NCI-H510A (cell line): ENCODE results near the gene GPR4.

Experiments
- DNase-seq: peaks from one replicate; lab custom pipeline; 2025; lab: John Stamatoyannopoulos, UW

Gene GPR4

DNA sequence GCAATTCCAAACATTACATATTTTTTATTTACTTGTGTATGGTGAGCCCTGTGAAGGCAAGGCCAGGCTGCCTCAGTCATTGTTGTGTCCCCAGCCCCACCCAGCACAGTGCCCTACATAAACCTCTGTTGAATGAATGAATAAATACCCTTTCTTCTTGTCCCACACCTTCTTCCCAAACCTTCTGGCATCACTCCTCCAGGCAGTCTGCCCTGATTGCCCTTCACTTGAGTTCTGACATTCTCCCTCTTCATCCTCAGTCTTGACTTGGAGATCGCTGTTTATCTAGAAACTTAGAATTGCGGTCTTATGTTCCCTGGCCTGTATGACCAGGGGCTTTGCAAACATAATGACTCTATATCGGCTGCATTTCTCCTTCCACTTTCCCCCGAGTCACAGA lies 12.2 kb downstream of the GPR4 start:
- DNase-seq = no peak

GRCh38 chr19:45587873-45588272 lies 14.1 kb downstream of the GPR4 start:
- no peak for DNase-seq

DNA sequence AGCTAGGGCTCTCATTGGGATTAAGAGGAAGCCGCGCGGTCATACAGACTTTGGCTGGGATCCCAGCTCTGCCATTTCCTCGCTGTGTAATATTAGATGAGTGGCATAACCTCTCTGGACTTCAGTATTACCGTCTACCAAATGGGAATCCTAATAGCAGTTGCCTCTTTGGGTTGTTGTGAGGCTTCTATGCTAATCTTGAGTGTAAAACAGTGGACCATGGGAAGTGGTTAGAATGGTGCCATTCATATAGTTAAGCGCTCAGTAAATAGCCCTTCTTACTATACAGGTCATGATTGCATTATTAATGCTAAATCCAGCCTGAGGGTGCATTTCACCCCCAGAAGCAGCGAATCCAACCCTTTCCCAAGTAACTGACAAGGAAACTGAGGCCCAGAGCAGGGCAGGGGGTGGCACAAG lies 16.8 kb downstream of the GPR4 start:
- DNase-seq = no peak

DNA sequence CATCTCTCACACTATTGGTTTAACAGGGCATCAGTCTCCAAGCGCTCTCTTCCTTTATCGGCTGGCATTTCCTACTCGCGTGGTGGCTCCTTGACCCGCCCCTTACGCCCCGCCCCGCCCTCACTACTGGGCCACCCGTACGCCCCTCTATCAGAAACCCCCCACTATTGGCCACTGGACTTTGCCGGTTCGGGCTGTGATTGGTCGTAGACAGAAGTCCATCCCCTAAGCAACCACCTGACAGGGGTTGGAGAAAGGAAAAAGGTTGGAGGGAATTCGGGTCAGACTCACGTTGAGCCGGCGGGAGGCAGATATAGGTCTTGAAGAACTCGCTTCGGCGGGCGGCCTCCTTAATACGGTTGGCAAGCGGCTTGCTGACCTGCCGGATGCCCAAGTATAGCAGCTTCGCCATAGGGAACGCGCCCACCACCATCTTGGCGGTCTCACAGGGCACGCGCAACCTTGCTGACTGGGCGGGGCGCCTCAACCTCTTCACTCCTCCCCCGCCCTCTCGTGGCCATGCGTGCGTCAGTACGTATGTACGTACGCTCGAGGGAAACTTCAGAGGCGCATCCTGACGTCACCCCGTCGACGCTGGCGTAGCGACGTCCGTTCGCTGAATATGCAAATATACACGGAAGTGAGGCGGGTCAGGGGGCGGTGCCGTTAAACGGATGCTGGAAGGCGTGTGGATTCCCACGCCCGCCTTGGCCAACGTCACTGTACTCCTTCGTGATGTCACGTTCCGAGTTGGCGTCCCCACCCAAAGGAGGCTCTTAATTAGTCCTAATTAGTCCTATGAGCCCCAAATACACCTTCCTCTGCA lies 17.5 kb downstream of the GPR4 start, which contains the start of gene OPA3:
Gene OPA3 (minus strand): TSS at position 471 of the 826 bp plus-strand sequence. CDS start 38 bp downstream, at position 433.
- peak; percentile 100 for DNase-seq

GRCh38 chr19:45581576-45581975 lies 20.4 kb downstream of the GPR4 start:
- no peak for DNase-seq

DNA sequence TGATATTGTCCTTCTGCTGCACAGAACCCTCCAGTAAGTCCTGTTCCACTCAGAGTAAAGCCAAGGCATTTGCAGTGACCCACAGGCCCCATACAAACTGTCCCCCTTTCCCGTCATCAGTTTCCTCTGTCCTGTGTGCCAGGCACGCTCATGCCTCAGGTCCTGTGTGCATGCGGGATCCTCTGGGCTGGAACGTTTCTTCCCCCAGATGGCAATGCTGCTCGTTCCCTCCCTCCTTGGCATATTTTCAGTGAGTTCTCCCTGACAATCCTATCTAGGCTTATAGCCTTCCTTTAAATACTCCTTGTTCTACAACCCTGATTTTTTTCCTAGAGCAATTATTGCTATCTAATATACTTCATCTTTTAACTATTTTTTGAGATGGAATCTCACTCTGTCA lies 23.2 kb downstream of the GPR4 start:
- DNase-seq = no peak

GRCh38 chr19:45577111-45577905 lies 24.7 kb downstream of the GPR4 start:
- DNase-seq = no peak

- no peak for DNase-seq
Measured at GRCh38 chr19:45576682-45577081, 25.3 kb downstream of the GPR4 start.

GRCh38 chr19:45575216-45575615 lies 26.8 kb downstream of the GPR4 start:
- no peak for DNase-seq

GRCh38 chr19:45574526-45574925 lies 27.5 kb downstream of the GPR4 start:
- no peak for DNase-seq

- DNase-seq = no peak
Measured at GRCh38 chr19:45571457-45572220, 30.4 kb downstream of the GPR4 start.

DNA sequence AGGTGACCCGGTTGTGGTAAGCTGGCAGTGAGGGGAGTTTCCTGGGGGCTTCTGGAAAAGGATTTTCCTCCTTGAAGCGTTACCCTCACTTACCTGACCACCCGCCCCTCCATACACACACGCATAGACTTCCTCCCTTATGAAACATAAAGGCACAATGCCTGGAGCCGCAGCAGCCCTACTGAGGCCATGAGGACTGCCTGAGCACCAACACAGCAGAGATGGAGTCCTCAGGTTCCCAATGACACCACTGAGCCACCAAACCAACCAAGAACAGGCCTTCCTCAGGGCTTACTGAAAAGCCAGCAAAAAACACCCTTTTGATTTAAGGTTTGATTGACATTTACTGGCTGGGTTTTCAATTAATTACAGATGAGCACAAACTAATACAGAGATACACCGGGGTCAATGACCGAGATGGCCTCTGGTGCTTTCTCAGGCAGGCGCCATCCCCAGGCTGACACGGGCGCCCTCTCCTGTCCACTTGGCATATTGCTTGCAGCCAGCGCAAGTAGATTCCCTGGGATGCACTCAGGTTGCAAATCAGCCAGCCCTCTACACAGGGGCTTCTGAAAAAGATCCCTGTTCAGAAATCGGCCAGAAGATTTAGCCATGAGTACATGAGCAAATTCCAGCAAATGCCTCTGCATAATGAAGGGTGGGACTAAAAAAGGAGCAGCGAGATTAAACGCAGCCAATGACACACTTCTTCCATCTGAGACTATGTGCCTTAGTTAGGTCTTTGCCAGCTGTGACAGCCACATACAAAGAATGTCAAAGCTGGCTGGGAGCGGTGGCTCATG lies 32.2 kb downstream of the GPR4 start:
- no peak for DNase-seq

DNA sequence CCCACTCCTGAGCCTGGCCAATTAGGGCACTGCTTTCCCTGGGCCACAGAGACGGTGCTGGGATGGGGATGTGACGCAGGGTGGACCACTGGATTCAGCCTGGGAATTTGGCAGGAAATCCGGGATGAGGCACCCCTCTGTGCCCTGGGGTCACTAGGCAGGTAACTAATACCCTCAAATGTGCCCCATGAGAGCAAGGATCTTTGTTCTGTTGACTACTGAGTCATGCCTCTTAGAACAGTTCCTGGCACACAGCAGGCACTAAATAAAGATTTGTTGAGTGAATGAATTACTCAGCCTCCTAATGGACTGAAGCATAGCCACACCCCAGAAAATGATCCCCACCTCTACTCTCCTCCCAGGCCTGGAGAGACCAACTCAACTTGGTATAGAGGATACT lies 33.3 kb downstream of the GPR4 start:
- DNase-seq = no peak

DNA sequence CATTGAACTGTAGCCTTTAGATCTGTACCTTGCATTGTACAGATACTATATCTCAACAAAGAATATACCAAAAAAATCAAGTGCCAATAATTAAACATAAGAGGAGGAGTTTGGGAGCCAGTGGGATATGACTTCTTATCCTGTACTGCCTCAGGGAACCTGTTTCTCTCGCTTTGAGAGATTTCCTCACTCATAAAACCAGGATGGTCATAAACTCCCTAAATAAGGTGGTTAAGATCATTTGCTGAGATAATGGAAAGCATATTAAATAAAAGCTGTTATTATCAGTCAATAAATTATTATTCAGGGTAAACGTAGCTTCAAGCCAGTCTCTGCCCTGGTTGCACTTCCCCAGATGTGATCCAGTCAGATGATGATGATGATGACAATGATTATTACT lies 34.4 kb downstream of the GPR4 start:
- no peak for DNase-seq

GRCh38 chr19:45564131-45564780 lies 37.8 kb downstream of the GPR4 start:
- DNase-seq = no peak

DNA sequence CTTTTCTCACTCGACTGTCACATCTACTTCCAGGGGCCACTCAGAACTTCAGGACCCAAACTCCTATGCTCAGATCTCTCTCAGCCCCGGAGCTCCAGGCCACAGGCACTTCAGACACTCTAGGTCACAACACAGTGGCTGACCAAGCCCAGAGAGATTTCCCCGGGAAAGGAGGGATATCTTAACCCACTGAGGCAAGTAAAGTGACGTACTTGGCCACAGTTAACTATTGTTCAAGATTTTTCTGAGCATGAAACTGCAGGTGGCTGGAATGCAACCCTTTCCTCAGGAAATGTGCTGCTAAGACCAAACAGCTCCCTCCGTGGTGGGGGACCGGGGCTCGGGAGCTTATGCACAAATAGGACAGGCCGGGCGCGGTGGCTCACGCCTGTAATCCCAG lies 41.3 kb downstream of the GPR4 start:
- no peak for DNase-seq

GRCh38 chr19:45560038-45560437 lies 42.0 kb downstream of the GPR4 start:
- no peak for DNase-seq

GRCh38 chr19:45558399-45558878 lies 43.6 kb downstream of the GPR4 start:
- peak; percentile 29 for DNase-seq

- DNase-seq = no peak
Measured at GRCh38 chr19:45556835-45557234, 45.2 kb downstream of the GPR4 start.

- no peak for DNase-seq
Measured at GRCh38 chr19:45554481-45554880, 47.5 kb downstream of the GPR4 start.

- DNase-seq = no peak
Measured at GRCh38 chr19:45553464-45553863, 48.5 kb downstream of the GPR4 start.
